Measurements from ENCODE around the gene FAM9A.

DNA sequence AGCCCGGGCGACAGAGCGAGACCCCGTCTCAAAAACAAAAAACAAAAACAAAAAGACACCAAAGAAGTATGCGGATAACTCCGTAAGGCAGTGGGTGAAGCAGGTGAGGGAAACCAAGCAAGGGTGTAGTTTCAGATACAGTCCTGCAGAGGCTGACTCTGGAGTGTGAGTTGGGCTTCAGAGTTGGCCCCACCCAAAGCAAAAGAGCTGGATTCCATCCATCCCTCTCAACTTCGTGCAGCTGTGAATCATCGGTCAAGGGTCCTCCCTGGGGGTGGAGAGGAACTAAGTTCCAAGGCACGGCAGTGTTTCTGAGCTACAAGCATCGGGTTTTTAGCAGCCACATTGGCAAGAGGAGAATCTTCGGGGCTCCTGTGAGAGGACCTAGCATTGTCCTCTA is 43.9 kb upstream of the FAM9A start:
- TF ChIP-seq, protein P1, sequence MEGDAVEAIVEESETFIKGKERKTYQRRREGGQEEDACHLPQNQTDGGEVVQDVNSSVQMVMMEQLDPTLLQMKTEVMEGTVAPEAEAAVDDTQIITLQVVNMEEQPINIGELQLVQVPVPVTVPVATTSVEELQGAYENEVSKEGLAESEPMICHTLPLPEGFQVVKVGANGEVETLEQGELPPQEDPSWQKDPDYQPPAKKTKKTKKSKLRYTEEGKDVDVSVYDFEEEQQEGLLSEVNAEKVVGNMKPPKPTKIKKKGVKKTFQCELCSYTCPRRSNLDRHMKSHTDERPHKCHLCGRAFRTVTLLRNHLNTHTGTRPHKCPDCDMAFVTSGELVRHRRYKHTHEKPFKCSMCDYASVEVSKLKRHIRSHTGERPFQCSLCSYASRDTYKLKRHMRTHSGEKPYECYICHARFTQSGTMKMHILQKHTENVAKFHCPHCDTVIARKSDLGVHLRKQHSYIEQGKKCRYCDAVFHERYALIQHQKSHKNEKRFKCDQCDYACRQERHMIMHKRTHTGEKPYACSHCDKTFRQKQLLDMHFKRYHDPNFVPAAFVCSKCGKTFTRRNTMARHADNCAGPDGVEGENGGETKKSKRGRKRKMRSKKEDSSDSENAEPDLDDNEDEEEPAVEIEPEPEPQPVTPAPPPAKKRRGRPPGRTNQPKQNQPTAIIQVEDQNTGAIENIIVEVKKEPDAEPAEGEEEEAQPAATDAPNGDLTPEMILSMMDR (IDR thresholded peaks at IDR 0.05; ENCODE audit: low read depth, low read length, poor library complexity, severe bottlenecking), result no peak
- no peak for TF ChIP-seq EZH2phosphoT487 (IDR thresholded peaks at IDR 0.05; ENCODE audit: borderline replicate concordance, low read length)
